ENCODE data around the gene TIGD2.

The TIGD2 gene

DNA sequence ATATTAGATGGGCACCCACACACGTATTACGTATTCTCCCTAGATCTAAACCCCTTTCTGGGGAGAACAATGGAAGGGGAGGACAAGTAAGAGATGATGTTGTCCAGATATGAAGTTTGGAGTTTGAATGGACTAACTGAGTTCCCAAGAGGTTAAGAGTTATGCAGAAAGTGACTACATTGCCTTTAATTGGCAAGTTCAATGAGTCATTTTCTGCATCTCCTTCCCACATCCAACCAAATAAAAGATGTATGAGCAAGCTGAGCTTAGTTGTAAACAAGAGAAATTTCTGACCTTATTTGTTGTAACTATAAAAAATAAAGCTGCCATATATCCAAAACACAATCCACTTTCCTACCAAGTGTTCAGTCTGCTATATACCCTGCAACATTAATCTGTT lies 50.5 kb downstream of the TIGD2 start:
- no peak for DNase-seq (ENCODE audit: low read depth in 1 of 2, low spot score in 1 of 2)

- DNase-seq (ENCODE audit: low read depth in 1 of 2, low spot score in 1 of 2) = no peak
Observed at GRCh38 chr4:89162496-89162895, 51.2 kb downstream of the TIGD2 start.

DNA sequence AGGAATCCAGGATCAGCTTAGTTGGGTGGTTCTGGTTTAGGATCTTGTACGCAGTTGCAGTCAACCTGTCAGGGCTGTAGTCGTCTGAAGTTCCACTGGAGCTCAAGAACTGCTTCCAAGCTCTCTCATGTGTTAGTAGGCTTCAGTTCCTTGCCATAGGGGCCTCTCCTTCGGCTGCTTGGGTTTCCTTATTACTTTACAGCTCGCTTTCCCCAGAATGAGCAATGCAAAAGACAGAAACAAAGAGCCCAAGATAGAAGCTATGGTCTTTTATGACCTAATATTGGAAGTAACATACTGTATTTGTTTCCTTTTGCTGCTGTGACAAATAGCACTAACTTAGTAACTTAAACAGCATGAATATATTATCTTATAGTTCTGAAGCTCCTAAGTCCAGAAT lies 51.7 kb downstream of the TIGD2 start:
- no peak for DNase-seq (ENCODE audit: low read depth in 1 of 2, low spot score in 1 of 2)

DNA sequence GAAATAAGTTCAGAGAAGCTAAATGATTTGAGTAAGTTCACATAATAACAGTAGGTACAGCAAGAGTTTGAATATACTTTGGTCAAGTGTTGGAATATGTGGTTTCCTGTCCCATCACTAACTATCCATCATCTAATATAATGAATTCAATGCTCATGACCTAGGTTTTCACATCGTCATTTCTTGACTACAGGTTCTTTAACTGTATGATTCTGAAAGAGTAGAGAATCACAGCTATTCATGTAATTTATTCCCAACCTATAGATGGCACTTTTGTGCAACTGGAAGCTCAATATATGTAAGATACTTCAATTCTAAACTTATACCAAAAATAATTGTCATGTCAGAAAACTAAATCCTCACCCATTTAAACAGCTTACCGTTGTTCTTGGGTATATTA lies 53.1 kb downstream of the TIGD2 start:
- DNase-seq (ENCODE audit: low read depth in 1 of 2, low spot score in 1 of 2) = no peak

All from activated T-helper 1 cell treated with anti-CD3 and anti-CD28 coated beads, Interleukin-2, amount 50 U/mL, for 16 hours (primary cell).